HL-60 (cell line): Measurements from ENCODE around the gene LGALS9.
A peak's percentile ranks its signal among the peaks of the same experiment; 100 is the strongest.
"Not testable (repeated sequence)": the region's sequence is repeated elsewhere in the genome, so short reads cannot be mapped to it uniquely, and the experiment has no call there.

Experiments used
- DNase-seq, 2 experiments: peaks; one replicate each; pipeline ENCODE4 v3.0.0-alpha.2; 2010 to 2020; ENCODE audit warnings: low read depth in 1 of 2, low spot score in 1 of 2
- H3K27ac ChIP-seq: fragments of 250-450 bp; sonication (Bioruptor Pico); replicated peaks from 2 replicates; pipeline ENCODE4 v1.5.1; 2020; ENCODE audit warnings: mild to moderate bottlenecking, moderate library complexity
- H3K27me3 ChIP-seq: fragments of 250-450 bp; sonication (Bioruptor Pico); 2 replicates; pipeline ENCODE4 v1.5.1; 2021; ENCODE audit warnings: mild to moderate bottlenecking, moderate library complexity; ENCODE audit not compliant: insufficient read depth, poor library complexity, severe bottlenecking
- H3K4me3 ChIP-seq: replicated peaks from 2 replicates; pipeline ENCODE4 v1.5.1; 2011; ENCODE audit warnings: mild to moderate bottlenecking, control low read depth, low read length; ENCODE audit not compliant: insufficient read depth
- CTCF ChIP-seq: IDR thresholded peaks from one replicate; pipeline ENCODE4 v1.5.1; 2011; ENCODE audit warnings: low read length, control low read depth, inconsistent platforms; ENCODE audit not compliant: insufficient read depth
- GABPA ChIP-seq: IDR thresholded peaks from 2 replicates; pipeline ENCODE4 v1.6.1; 2012; ENCODE audit warnings: low read depth
- POLR2AphosphoS5 ChIP-seq: IDR thresholded peaks from 2 replicates; pipeline ENCODE4 v1.6.1; 2012; ENCODE audit warnings: low read depth
- REST ChIP-seq: IDR thresholded peaks from 2 replicates; pipeline ENCODE4 v1.6.1; 2012; ENCODE audit warnings: low read depth; ENCODE audit not compliant: insufficient replicate concordance
- SPI1 ChIP-seq: IDR thresholded peaks from 2 replicates; pipeline ENCODE4 v1.6.1; 2012; ENCODE audit warnings: low read depth, mild to moderate bottlenecking, borderline replicate concordance

Gene LGALS9

GRCh38 chr17:27627514-27627913, 3.5 kb upstream of the LGALS9 start:
- no peak overlapping the region for H3K4me3 ChIP-seq
- H3K27me3 ChIP-seq = no peaks in the 10 kb centered on the region
- H3K27ac ChIP-seq = no peak overlapping the region
- no peak for TF ChIP-seq CTCF
- no peak for TF ChIP-seq GABPA
- no peak for TF ChIP-seq SPI1
- no peak for TF ChIP-seq POLR2AphosphoS5
- TF ChIP-seq REST = no peak
- no peak for DNase-seq

GRCh38 chr17:27628376-27628775, 2.6 kb upstream of the LGALS9 start:
- Histone ChIP-seq H3K27ac (no peak overlapping the region), H3K27me3 (no peaks in the 10 kb centered on the region), H3K4me3 (no peak overlapping the region)
- no peak for TF ChIP-seq SPI1
- no peak for TF ChIP-seq CTCF
- no peak for TF ChIP-seq REST
- TF ChIP-seq GABPA = no peak
- TF ChIP-seq POLR2AphosphoS5 = no peak
- no peak for DNase-seq

GRCh38 chr17:27629260-27629659, 1.7 kb upstream of the LGALS9 start:
- DNase-seq = not testable (repeated sequence)

GRCh38 chr17:27631411-27631760, 398 bp downstream of the LGALS9 start:
- peak overlapping the region; percentile 54 for H3K4me3 ChIP-seq
- peak in 1 of 2 experiments; percentile 73 for DNase-seq

More at GRCh38 chr17:27629260-27629659, 1.7 kb upstream of the LGALS9 start:
- not testable (repeated sequence) for H3K27ac ChIP-seq, H3K27me3 ChIP-seq, H3K4me3 ChIP-seq

More at GRCh38 chr17:27631411-27631760, 398 bp downstream of the LGALS9 start:
- peak overlapping the region; percentile 82 for H3K27ac ChIP-seq
- no peaks in the 10 kb centered on the region for H3K27me3 ChIP-seq
- no peak for TF ChIP-seq SPI1
- TF ChIP-seq GABPA = no peak
- TF ChIP-seq POLR2AphosphoS5 = no peak
- TF ChIP-seq CTCF = no peak
- TF ChIP-seq REST = no peak
